GM21786 (cell line): ENCODE data around the gene SHC3.

Experiments
- ATAC-seq: cut with Tn5 transposase; IDR thresholded peaks from one replicate; pipeline ENCODE4 v1.9.1; 2021; ENCODE audit not compliant: unreplicated experiment

Gene SHC3

DNA sequence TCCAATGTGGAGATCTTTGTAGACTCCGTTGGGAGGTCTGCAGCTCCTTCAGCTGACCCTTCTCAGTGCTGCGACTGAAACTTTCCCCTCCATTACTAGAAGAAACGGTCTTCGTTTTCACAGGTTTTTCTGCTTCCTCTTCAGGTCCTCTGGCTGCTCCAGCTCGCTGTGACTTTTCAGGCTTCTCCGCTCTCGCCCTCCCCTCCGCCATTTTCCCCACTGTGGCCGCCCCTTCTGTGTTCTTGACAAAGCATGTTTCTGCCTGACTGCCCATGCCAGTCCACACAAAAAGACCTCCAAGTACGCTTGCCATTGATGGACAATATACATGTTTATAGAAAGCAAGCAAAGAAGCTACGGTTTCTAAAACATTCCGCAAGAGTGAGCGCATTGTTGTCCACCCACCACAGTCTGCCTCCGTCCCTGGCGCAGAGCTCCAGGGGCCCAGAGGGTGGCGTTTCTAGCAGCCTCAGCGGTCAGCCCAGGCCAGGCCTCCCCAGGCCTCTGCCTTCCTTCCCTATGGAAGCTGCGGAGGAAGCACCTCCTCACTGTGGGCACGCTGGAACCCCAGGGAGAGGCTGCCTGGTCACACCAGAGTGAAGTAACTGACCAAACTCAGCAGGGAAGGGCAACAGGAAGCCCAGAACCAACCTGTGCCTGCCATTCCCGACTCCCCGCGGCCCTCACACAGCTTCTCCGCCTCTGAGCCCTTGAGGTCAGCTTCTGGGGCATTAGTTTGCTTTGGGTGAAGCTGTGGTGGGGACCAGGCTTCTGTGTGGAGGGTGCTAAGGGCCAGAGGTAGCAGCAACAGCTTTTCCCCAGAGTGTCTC is 207.3 kb downstream of the SHC3 start:
- ATAC-seq, result no peak

DNA sequence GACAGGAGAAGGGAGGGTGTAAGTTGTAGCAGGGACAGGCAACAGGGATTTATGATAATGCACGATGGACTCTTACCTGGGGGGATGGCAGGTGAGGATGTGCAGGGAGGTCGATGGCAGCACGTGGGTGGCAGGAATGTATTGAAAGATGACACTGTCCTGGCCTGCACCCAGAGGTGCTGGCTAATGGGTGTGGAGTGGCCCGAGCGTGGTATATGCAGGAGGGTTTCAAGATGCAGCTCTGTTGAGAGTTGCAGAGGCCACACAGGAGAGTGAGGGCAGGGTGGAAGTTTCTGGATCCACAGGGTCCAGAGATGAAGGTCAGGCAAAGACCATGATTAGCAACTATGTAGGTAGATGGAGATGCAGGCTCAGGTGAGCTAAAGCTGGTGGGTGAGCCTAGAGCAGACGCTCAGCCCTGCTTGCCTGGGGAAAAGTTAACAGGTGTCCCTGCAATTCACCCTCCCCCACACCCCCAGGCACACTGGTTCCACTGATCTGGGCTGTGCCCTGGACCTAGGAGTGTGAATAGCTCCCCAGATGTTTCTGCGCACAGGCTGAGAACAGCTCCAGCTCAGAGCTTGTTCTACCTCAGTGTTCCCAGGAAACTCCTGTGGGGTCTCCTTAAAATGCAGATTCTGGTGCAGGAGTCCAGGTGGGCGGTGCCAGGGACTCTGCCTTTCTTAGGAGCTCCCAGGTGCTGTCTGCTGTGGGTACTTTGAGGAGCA is 208.8 kb downstream of the SHC3 start:
- no peak for ATAC-seq

DNA sequence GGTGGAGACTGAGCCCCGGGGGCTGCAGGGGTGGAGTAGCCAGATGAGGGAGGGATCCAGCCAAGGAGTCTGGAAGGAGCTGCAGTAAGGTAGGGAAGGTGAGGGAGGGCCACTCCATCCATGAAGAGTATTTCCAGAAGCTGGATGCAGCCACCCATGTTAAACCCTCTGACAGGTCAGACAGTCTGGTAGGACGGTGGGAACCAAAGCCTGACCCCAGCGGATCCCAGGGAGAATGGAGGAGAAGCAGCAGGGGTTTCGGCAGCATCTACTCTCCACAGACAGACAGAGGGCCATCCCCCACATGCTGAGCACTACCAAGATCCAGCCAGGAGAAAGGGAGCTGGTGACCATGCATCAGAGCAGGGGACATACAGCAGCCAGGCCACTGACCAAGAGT is 209.8 kb downstream of the SHC3 start:
- ATAC-seq, result no peak

DNA sequence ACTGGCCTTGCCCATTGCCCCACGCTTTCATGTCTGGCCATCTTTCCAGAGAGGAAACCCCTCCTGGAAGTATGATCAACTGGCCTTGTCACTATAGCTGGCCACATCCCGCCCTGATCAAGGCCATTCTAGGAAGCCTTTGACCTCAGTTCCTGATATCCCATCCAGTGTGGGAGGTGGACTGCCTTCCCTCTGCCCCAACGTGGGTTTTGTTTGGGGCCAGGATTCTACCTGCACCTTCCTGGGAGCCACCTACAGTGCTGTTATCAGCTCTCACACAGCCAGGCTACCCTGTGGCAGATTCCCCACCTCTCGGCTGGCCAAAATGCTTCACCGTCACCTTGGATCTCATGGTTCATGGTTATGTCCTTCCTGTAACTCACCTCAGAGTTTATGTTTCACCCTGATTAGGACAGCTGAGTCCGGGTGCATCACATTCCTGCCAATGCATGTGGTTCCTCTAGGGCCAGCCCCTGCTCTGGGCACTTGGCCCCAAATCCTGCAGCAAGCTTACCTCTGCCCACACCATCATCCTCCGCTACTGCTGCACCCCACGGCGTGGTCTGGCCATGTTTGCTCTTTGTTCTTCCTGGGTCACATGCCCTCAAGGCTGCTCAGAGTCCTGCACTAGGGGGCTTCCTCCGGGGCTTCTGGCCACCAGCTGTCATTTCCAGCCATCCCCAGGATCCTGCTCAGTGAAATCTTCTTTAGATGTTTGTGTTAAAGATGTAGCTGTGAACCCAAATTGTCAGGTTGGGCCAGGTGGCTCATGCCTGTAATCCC is 211.5 kb downstream of the SHC3 start:
- no peak for ATAC-seq

DNA sequence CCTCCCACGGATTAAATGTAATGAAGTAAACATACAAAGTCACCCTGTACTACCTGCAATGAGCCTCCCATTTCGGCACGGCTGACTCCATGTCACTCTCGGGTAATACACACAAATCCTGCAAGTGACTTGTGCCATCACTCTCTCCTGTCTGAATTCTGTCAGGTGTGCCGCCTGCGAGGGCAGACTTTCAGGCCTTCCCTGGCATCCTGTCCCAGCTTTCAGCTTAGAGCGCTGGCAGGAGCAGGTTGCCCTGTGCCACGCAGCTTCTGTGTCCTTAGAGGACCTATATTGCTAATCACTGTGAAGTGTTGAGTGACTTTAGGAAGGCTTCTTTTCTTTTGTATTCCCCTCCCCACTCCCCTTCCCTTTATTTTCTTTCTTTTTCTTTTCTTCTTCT is 213.1 kb downstream of the SHC3 start:
- ATAC-seq, result no peak

DNA sequence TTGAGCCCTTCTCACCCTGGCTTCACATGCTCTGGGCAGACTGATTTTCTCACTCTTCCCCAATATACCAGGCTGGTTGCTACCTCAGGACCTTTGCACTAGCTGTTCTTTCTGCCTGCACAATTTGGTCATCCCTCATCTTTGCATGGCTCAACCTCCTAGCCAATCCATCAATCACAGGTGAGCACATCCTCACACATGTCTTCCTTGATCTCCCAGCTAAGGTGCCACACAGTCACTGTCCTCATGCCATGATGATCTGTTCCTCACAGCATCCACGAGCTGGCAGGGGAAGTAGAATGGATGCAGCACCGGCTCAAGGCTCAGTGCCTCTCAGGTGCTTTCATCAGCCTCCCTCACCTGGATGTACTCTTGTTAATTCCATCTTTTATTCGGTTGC is 218.0 kb downstream of the SHC3 start:
- no peak for ATAC-seq

DNA sequence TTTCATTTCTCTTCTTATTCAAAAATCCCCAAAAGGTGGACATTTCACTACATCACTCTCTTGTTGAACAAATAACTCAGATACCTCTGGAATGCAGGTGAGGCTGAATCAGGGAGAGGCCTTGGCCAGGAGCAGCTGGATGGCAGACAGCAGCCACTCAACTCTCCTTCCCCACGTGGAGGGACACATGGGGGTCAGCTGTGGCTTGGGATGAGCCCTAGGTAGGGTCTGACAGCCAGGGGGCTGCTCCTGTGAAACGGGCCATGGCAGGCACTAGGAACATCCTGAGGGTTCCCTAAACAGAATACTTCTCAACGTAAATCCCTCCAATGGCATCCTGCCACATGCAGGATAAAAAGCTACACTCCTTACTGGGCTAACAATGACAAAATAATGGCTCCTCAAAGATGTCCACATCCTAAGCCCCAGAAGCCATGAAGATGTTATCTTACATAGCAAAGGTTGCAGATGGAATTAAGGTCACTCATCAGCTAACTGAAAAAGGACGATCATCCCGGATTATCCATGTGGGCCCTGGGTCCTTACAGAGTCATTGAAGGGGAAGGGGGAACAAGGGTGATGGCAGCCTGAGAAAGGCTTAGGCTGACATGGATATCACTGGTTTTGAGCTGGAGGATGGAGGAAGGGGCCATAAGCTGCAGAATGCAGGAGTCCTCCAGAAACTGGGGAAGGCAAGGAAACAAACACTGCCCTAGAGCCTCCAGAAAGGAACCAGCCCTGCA is 218.7 kb downstream of the SHC3 start:
- no peak for ATAC-seq

DNA sequence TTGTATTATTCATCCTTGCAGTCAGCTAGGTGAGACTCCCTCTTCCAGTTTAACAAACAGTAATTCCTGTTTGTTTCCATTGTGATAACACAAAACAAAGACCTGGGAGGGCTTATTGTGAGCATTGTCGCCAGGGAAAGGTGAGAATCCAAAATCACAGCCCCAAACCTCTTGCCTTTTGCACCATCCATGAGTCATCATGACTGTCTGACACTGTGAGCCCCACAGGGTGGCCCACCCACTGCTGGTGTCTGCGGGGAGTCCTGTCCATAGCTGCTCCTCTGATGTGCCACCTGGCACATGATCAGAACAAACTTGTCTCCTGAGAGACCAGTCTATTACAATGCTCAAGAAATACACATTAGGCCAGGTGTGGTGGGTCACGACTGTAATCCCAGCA is 221.1 kb downstream of the SHC3 start:
- ATAC-seq, result no peak
